K562 (cell line): ENCODE measurements around the gene COL4A2. TPM values are rescaled to one million over a fixed set of nuclear protein-coding genes. Genes with fewer than 3 reads are reported as not detected.
A peak's percentile ranks its signal among the peaks of the same experiment; 100 is the strongest.

Source experiments
- ATAC-seq: fragments of 200-7000 bp; cut with Tn5 transposase; 3 replicates; pipeline ENCODE4 v1.9.1; 2020; ENCODE audit warnings: moderate library complexity
- BruUV-seq: library from RNA; stranded (reverse); fragments of 400-500 nt; replicated peaks from 2 replicates; lab custom pipeline; 2021; lab: Mats Ljungman, UMichigan
- CTCF ChIA-PET: fragments of 300-600 bp; formaldehyde crosslinking; extraction: SDS; loops from one replicate; lab custom pipeline; 2021; ENCODE audit warnings: low intra/inter-chr PET ratio; lab: Yijun Ruan, JAX
- POLR2A ChIA-PET: fragments of 300-600, 350-650 bp; sonication (Branson Sonifier 250); formaldehyde crosslinking; extraction: SDS; loops from one replicate; lab custom pipeline; 2021; ENCODE audit warnings: antibody characterized with exemption, inconsistent platforms; lab: Yijun Ruan, JAX
- DNase-seq, 4 experiments: peaks; one replicate each; pipeline versions ENCODE4 v3.0.0 to v3.0.0-alpha.2; 2011 to 2018; ENCODE audit warnings: low spot score in 3 of 4, mixed read lengths in 3 of 4; ENCODE audit errors: extremely low read depth in 1 of 4
- FAIRE-seq: peaks from 2 replicates; lab custom pipeline; 2011; peaks lifted over from hg19 to GRCh38; lab: Jason Lieb, UNC
- H2AFZ ChIP-seq: 2 replicates; pipeline ENCODE4 v1.6.0; 2011; ENCODE audit warnings: low read depth, low read length, control low read depth, inconsistent platforms
- H3K27ac ChIP-seq: fragments of 200-600 bp; 3 replicates; pipeline ENCODE4 v1.8.0; 2011; ENCODE audit warnings: low read depth, mild to moderate bottlenecking, control low read depth, inconsistent platforms, low read length, moderate library complexity, mixed read lengths; ENCODE audit errors: extremely low read depth
- H3K27me3 ChIP-seq, 2 experiments: fragments of 300-600 bp in 1 of 2; 2 replicates in 1 of 2; 3 replicates in 1 of 2; pipeline versions ENCODE4 v1.6.0 to v1.8.0; 2011; ENCODE audit warnings: inconsistent platforms in 2 of 2, low read length in 2 of 2, mild to moderate bottlenecking in 1 of 2, mixed read lengths in 1 of 2, moderate library complexity in 1 of 2; ENCODE audit not compliant: control insufficient read depth in 2 of 2, insufficient read depth in 2 of 2
- H3K36me3 ChIP-seq: fragments of 300-600 bp; 3 replicates; pipeline ENCODE4 v1.8.0; 2011; ENCODE audit warnings: mild to moderate bottlenecking, low read length, inconsistent platforms; ENCODE audit not compliant: control insufficient read depth, insufficient read depth
- H3K4me1 ChIP-seq, 2 experiments: fragments of 200-600 bp in 1 of 2; replicated peaks in 1 of 2; 2 replicates in 1 of 2; 3 replicates in 1 of 2; pipeline versions ENCODE4 v1.5.1 to v1.8.0; 2011; ENCODE audit warnings: inconsistent platforms in 2 of 2, low read length in 2 of 2, mild to moderate bottlenecking in 1 of 2, mixed read lengths in 1 of 2, moderate library complexity in 1 of 2; ENCODE audit not compliant: control insufficient read depth in 2 of 2, insufficient read depth in 2 of 2
- H3K4me2 ChIP-seq: 2 replicates; pipeline ENCODE4 v1.6.1; 2011; ENCODE audit warnings: low read length, control low read depth, inconsistent platforms, mixed read lengths; ENCODE audit not compliant: insufficient read depth
- H3K4me3 ChIP-seq: fragments of 200-600 bp; sonication (generic), shearing (Covaris generic); 2 replicates; pipeline ENCODE4 v1.5.1; 2016; ENCODE audit warnings: control low read depth, inconsistent platforms
- H3K79me2 ChIP-seq: fragments of 200-600 bp; 3 replicates; pipeline ENCODE4 v1.8.0; 2011; ENCODE audit warnings: low read length, inconsistent platforms; ENCODE audit not compliant: control insufficient read depth, insufficient read depth
- H3K9ac ChIP-seq, 2 experiments: 2 replicates each; pipeline versions ENCODE4 v1.6.0 to v1.6.1; 2011; ENCODE audit warnings: low read depth in 2 of 2, low read length in 2 of 2, control low read depth in 1 of 2, inconsistent platforms in 1 of 2, mild to moderate bottlenecking in 1 of 2, mixed read lengths in 1 of 2; ENCODE audit not compliant: insufficient read depth in 1 of 2
- H3K9me1 ChIP-seq: one replicate; pipeline ENCODE4 v1.6.0; 2011; ENCODE audit warnings: inconsistent platforms, mild to moderate bottlenecking, low read length, moderate library complexity; ENCODE audit not compliant: control insufficient read depth, insufficient read depth
- H3K9me3 ChIP-seq: replicated peaks from 2 replicates; pipeline ENCODE4 v1.5.1; 2011; ENCODE audit warnings: low read depth, low read length, inconsistent platforms; ENCODE audit not compliant: control insufficient read depth, insufficient read depth
- H4K20me1 ChIP-seq: replicated peaks from 2 replicates; pipeline ENCODE4 v1.6.1; 2011; ENCODE audit warnings: low read length, inconsistent platforms, mixed read lengths; ENCODE audit not compliant: control insufficient read depth, insufficient read depth
- BHLHE40 ChIP-seq: IDR thresholded peaks from 2 replicates; pipeline ENCODE4 v1.6.1; 2011; ENCODE audit warnings: low read length, improper control_type of control experiment
- EGR1 ChIP-seq: fragments of 450-650 bp; conservative IDR thresholded peaks from 2 replicates; pipeline ENCODE4 v1.6.1; 2017; ENCODE audit warnings: mild to moderate bottlenecking
- ERF ChIP-seq: fragments of 450-650 bp; formaldehyde crosslinking; IDR thresholded peaks from 2 replicates; pipeline ENCODE4 v1.4.0; 2020; ENCODE audit warnings: mild to moderate bottlenecking, mixed read lengths
- FIP1L1 ChIP-seq: fragments of 200-400 bp; formaldehyde crosslinking; IDR thresholded peaks from 2 replicates; pipeline ENCODE4 v1.6.1; 2018; ENCODE audit warnings: mild to moderate bottlenecking, low read depth, low read length; ENCODE audit not compliant: poor library complexity, severe bottlenecking
- FOXJ2 ChIP-seq: fragments of 200-800 bp; sonication (Bioruptor generic); IDR thresholded peaks from 2 replicates; pipeline ENCODE4 v1.6.1; 2016; ENCODE audit warnings: missing genetic modification characterization, missing compliant biosample characterization
- GATAD2A ChIP-seq: fragments of 450-650 bp; IDR thresholded peaks from 2 replicates; pipeline ENCODE4 v1.6.1; 2017
- PHB ChIP-seq: fragments of 250-450 bp; sonication (Bioruptor Pico); IDR thresholded peaks from 2 replicates; pipeline ENCODE4 v1.5.0; 2021
- RBM15 ChIP-seq: fragments of 200-400 bp; formaldehyde crosslinking; IDR thresholded peaks from 2 replicates; pipeline ENCODE4 v1.6.1; 2018; ENCODE audit warnings: mild to moderate bottlenecking, low read length, moderate library complexity; ENCODE audit not compliant: insufficient read depth
- RFX7 ChIP-seq: fragments of 250-450 bp; sonication (Bioruptor Pico); IDR thresholded peaks from 2 replicates; pipeline ENCODE4 v1.5.1; 2021; ENCODE audit warnings: mild to moderate bottlenecking
- SMAD4 ChIP-seq: fragments of 250-450 bp; sonication (Bioruptor Pico); conservative IDR thresholded peaks from 2 replicates; pipeline ENCODE4 v1.8.0; 2021; ENCODE audit warnings: inconsistent platforms, mild to moderate bottlenecking, moderate library complexity
- SMARCA4 ChIP-seq: fragments of 450-650 bp; IDR thresholded peaks from 2 replicates; pipeline ENCODE4 v1.6.1; 2016
- ZBTB9 ChIP-seq: fragments of 450-650 bp; formaldehyde crosslinking; IDR thresholded peaks from 2 replicates; pipeline ENCODE4 v1.4.0; 2020; ENCODE audit warnings: mild to moderate bottlenecking, moderate library complexity
- WGBS: fragments of 100-300 bp; shearing (Covaris generic); methylation state at CpG from one replicate; pipeline ENCODE4 v1.1.6; 2016; ENCODE audit warnings: low coverage, mixed read lengths; ENCODE audit not compliant: insufficient coverage; ENCODE audit errors: missing lambda C conversion rate; 5-methylcytosine and 5-hydroxymethylcytosine counted together
- in situ Hi-C: fragments of 300-500 bp; cut with MboI; formaldehyde crosslinking; loops from 4 replicates; pipeline ENCODE4 v1.15.0; 2018; ENCODE audit warnings: inconsistent platforms, mixed read lengths
- intact Hi-C: fragments of 100-400 bp; cut with micrococcal nuclease; formaldehyde crosslinking; loops from 2 replicates; pipeline ENCODE4 v1.14.2; 2022
- polyA plus RNA-seq, 8 experiments: library from polyadenylated mRNA; depleted of rRNA in 4 of 8; stranded (reverse) in 5 of 8; unstranded in 3 of 8; fragments of >200 nt; fragmentation: Nextera tagmentation in 2 of 8; fragmentation: Illumina TruSeq in 1 of 8; extraction: Ambion mirVana in 2 of 8; extraction: Trizol in 1 of 8; gene quantifications; 2 replicates each; pipeline versions ENCODE4 v1.2.1 to v1.2.3, GENCODE V29; 2011 to 2014; ENCODE audit warnings: inconsistent platforms in 1 of 8, missing spikeins in 1 of 8
- total RNA-seq, 7 experiments: library from RNA; depleted of rRNA in 6 of 7; stranded (reverse); fragments of >200 nt in 6 of 7; fragmentation: Illumina TruSeq in 2 of 7; extraction: Trizol in 2 of 7; gene quantifications; 2 replicates each; pipeline versions ENCODE4 v1.2.1 to v1.2.3, GENCODE V29; 2011 to 2021; ENCODE audit warnings: low replicate concordance in 1 of 7
- TF ChIP-seq, protein P1 (sequence below): sonication (generic); formaldehyde crosslinking; IDR thresholded peaks from 2 replicates; pipeline ENCODE4 v1.8.0; 2022; ENCODE audit warnings: missing genetic modification reagents, mild to moderate bottlenecking, borderline replicate concordance

Gene COL4A2
- total and polyA plus RNA-seq, 9 of the 15 experiments (the other 6 are each of a cell fraction or from before 2014, with no cell fraction given): 0.13 to 15.2 (median 8.1) TPM

- no peak for DNase-seq
- intact Hi-C loops: no loop called here
- peaks cover 0 to 3% of the 10 kb centered on the region in 2 experiments; a peak in 1 of 5 replicates for H3K4me1 ChIP-seq
- no peak overlapping the region for H2AFZ ChIP-seq
- no peak for FAIRE-seq
- H3K4me2 ChIP-seq: no peak overlapping the region
- in situ Hi-C loops: no loop called here
- 0 out of 4 replicates have a peak overlapping the region, but pooled peaks of 1 of the 2 experiments have one; percentile 43 for H3K9ac ChIP-seq
- ChIA-PET CTCF (no interaction called here), POLR2A (no interaction called here)
- 5% methylated on average over 12 of the region's 12 CpGs for WGBS
- no peaks in the 10 kb centered on the region for H3K36me3 ChIP-seq
- peaks cover 38 to 65% of the 10 kb centered on the region in 2 experiments; a peak in 4 of 5 replicates for H3K27me3 ChIP-seq
- H4K20me1 ChIP-seq: no peaks in the 10 kb centered on the region
- no peak overlapping the region for H3K27ac ChIP-seq
- H3K4me3 ChIP-seq: no peak overlapping the region
- no peaks in the 10 kb centered on the region for H3K9me1 ChIP-seq
- H3K79me2 ChIP-seq: no peaks in the 10 kb centered on the region
- TF ChIP-seq PHB (CRISPR knock-in tag) (no peak), BHLHE40 (no peak), ERF (CRISPR knock-in tag) (no peak), RFX7 (CRISPR knock-in tag) (no peak), FIP1L1 (no peak)
- H3K9me3 ChIP-seq: no peaks in the 10 kb centered on the region
- ATAC-seq: no peak
- no TSS peak for BruUV-seq
These were observed 141.6 kb downstream of the COL4A2 start for GRCh38 chr13:110448677-110449076.

GRCh38 chr13:110449219-110450015, 142.3 kb downstream of the COL4A2 start:
- Histone ChIP-seq H3K4me2 (no peak overlapping the region), H3K9ac (no peak overlapping the region), H3K4me1 (peaks cover 0 to 3% of the 10 kb centered on the region in 2 experiments; a peak in 1 of 5 replicates), H4K20me1 (no peaks in the 10 kb centered on the region), H3K27ac (no peak overlapping the region), H3K9me1 (no peaks in the 10 kb centered on the region), H3K36me3 (no peaks in the 10 kb centered on the region), H2AFZ (no peak overlapping the region), H3K79me2 (no peaks in the 10 kb centered on the region), H3K27me3 (peaks cover 38 to 58% of the 10 kb centered on the region in 2 experiments; a peak in 4 of 5 replicates), H3K4me3 (no peak overlapping the region), H3K9me3 (no peaks in the 10 kb centered on the region)
- ChIA-PET POLR2A (no interaction called here), CTCF (no interaction called here)
- BruUV-seq: no TSS peak
- DNase-seq (no peak), ATAC-seq (no peak), FAIRE-seq (no peak)
- in situ Hi-C loops: no loop called here
- intact Hi-C loops: loop anchor here (10.0 kb wide), 2 partner anchors 265 to 465 kb away; partner anchors contain the start of genes ANKRD10 and ING1
- 0% methylated on average over 16 of the region's 19 CpGs for WGBS
- no peak for TF ChIP-seq SMARCA4
- TF ChIP-seq RBM15: no peak
- TF ChIP-seq, protein P1, sequence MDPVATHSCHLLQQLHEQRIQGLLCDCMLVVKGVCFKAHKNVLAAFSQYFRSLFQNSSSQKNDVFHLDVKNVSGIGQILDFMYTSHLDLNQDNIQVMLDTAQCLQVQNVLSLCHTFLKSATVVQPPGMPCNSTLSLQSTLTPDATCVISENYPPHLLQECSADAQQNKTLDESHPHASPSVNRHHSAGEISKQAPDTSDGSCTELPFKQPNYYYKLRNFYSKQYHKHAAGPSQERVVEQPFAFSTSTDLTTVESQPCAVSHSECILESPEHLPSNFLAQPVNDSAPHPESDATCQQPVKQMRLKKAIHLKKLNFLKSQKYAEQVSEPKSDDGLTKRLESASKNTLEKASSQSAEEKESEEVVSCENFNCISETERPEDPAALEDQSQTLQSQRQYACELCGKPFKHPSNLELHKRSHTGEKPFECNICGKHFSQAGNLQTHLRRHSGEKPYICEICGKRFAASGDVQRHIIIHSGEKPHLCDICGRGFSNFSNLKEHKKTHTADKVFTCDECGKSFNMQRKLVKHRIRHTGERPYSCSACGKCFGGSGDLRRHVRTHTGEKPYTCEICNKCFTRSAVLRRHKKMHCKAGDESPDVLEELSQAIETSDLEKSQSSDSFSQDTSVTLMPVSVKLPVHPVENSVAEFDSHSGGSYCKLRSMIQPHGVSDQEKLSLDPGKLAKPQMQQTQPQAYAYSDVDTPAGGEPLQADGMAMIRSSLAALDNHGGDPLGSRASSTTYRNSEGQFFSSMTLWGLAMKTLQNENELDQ (CRISPR knock-in tag): no peak
- TF ChIP-seq SMAD4 (CRISPR knock-in tag): no peak
- no peak for TF ChIP-seq GATAD2A
- no peak for TF ChIP-seq ZBTB9 (CRISPR knock-in tag)
- no peak for TF ChIP-seq EGR1
- TF ChIP-seq FOXJ2 (tag): no peak
